Measurements from ENCODE around the gene ADAMTSL5.

DNA sequence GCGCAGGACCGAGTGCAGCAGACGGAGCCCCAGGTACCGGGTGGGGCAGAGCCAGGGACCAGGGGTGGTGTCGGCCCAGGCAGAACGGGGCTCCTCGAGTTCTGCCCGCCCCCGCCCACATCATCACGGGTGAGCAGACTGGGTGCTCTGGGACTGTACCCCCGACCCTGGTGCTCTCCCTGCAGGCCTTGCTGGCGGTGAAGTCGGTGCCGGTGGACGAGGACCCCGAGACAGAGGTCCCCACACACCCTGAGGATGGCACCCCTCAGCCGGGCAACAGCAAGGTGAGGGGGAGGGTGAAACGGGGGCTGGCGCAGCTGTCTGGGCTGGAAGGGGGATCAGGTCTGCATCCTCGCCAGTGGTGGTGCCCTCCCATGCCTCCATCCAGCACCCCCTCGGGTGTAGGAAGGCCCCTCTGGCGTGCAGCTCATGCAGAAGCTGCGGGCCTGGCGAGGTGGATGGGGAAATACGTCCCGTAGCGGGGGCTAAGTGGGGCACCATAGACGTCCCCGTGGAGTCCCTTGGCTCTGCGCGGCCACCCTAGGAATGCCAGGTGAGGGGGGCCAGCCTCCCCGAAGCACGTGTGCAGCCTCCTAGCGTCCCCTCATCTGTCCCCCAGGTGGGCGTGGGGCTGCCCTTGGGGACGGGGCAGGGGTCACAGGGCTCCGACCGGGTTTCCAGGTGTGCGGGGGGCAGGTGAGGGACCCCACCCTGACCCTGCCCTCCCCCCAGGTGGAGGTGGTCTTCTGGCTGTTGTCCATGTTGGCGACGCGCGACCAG, 56.5 kb downstream of the ADAMTSL5 start:
- TF ChIP-seq BHLHE40 (IDR thresholded peaks at IDR 0.05; ENCODE audit: borderline replicate concordance) (no peak), FOXM1 (IDR thresholded peaks at IDR 0.05; ENCODE audit: borderline replicate concordance) (no peak), FOXK2 (IDR thresholded peaks at IDR 0.05) (no peak)
